Activated CD4-positive, alpha-beta T cell treated with anti-CD3 and anti-CD28 coated beads for 36 hours (primary cell): ENCODE measurements around the gene MAU2. TPM values are rescaled to one million over a fixed set of nuclear protein-coding genes. Genes with fewer than 3 reads are reported as not detected.
A peak's percentile ranks its signal among the peaks of the same experiment; 100 is the strongest.

Experiments used
- ATAC-seq: fragments of 200-7000 bp; cut with Tn5 transposase; one replicate; pipeline ENCODE4 v1.10.0; 2021; ENCODE audit warnings: mild to moderate bottlenecking, moderate library complexity
- CTCF ChIA-PET: fragments of 350-600 bp; sonication (Branson Sonifier 250); formaldehyde crosslinking; loops from one replicate; lab custom pipeline; 2021; ENCODE audit warnings: antibody characterized with exemption; lab: Charles Lee
- POLR2A ChIA-PET: fragments of 350-600 bp; sonication (Branson Sonifier 250); formaldehyde crosslinking; loops from one replicate; lab custom pipeline; 2021; ENCODE audit warnings: antibody characterized with exemption, inconsistent platforms; lab: Charles Lee
- DNase-seq: peaks from one replicate; pipeline ENCODE4 v3.0.0-alpha.2; 2020
- H3K27ac Mint-ChIP-seq: one replicate; pipeline ENCODE4 v1.8.0; 2021; ENCODE audit warnings: mixed read lengths
- H3K27me3 Mint-ChIP-seq: one replicate; pipeline ENCODE4 v1.8.0; 2021; ENCODE audit warnings: mixed read lengths
- H3K36me3 Mint-ChIP-seq: one replicate; pipeline ENCODE4 v1.8.0; 2021; ENCODE audit warnings: low read depth, mixed read lengths
- H3K4me1 Mint-ChIP-seq: one replicate; pipeline ENCODE4 v1.8.0; 2021; ENCODE audit warnings: mixed read lengths
- H3K4me3 Mint-ChIP-seq: one replicate; pipeline ENCODE4 v1.8.0; 2021; ENCODE audit warnings: mild to moderate bottlenecking, moderate library complexity, mixed read lengths
- H3K9me3 Mint-ChIP-seq: one replicate; pipeline ENCODE4 v1.8.0; 2021; ENCODE audit warnings: low read depth, mixed read lengths
- intact Hi-C, 2 experiments: fragments of 100-400 bp; cut with DNase I in 1 of 2; cut with micrococcal nuclease in 1 of 2; formaldehyde crosslinking; loops; one replicate each; pipeline versions ENCODE4 v1.14.2 to v1.15.1; 2022 to 2024; cut with DNase I, micrococcal nuclease
- total RNA-seq, 2 experiments: library from RNA; stranded (reverse); gene quantifications; one replicate each; pipeline ENCODE4 v1.2.3, GENCODE V29; 2021

Gene MAU2
- total RNA-seq, 2 experiments from 2014 or later = 33.3 to 45.7 TPM

DNA sequence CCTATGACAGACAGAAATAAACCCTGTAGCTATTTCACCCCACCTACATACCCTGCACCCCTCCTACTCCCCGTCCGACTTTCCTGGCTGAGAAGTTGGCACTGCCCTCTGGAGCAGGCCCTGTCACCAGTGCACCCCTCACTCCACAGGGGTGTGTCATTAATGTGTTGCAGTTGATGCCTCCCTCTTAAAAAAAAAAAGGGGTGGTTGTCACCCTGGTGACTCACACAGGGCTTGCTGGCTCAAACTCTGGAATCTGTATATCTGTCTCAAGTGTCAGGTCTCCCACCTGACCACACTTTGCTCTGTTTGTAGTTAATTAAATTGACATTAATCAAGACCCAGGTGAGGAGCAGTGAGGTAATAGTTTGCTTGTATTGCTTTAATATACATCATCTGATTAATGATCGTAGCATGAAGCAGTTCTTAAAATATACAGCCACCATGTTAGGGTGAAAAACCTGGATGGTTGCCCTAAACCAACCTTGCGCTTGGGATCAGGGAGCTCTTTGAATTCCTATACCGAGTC, 82.8 kb downstream of the MAU2 start:
- Mint-ChIP-seq H3K27ac (peak overlapping the region; percentile 73), H3K9me3 (no peaks in the 10 kb centered on the region), H3K27me3 (no peaks in the 10 kb centered on the region), H3K4me1 (peaks cover 61% of the 10 kb centered on the region), H3K36me3 (peaks cover 8% of the 10 kb centered on the region), H3K4me3 (no peak overlapping the region)
- CTCF ChIA-PET = interaction anchor here (0.6 kb wide), 1 partner anchor 39 kb away, joined by 3 read pairs; no protein-coding TSS in a partner anchor
- DNase-seq (peak; percentile 39), ATAC-seq (peak; percentile 16)
- intact Hi-C loops = no loop called here
- POLR2A ChIA-PET = interaction anchor here (0.6 kb wide), 1 partner anchor 17 kb away, joined by 4 read pairs; no protein-coding TSS in a partner anchor

DNA sequence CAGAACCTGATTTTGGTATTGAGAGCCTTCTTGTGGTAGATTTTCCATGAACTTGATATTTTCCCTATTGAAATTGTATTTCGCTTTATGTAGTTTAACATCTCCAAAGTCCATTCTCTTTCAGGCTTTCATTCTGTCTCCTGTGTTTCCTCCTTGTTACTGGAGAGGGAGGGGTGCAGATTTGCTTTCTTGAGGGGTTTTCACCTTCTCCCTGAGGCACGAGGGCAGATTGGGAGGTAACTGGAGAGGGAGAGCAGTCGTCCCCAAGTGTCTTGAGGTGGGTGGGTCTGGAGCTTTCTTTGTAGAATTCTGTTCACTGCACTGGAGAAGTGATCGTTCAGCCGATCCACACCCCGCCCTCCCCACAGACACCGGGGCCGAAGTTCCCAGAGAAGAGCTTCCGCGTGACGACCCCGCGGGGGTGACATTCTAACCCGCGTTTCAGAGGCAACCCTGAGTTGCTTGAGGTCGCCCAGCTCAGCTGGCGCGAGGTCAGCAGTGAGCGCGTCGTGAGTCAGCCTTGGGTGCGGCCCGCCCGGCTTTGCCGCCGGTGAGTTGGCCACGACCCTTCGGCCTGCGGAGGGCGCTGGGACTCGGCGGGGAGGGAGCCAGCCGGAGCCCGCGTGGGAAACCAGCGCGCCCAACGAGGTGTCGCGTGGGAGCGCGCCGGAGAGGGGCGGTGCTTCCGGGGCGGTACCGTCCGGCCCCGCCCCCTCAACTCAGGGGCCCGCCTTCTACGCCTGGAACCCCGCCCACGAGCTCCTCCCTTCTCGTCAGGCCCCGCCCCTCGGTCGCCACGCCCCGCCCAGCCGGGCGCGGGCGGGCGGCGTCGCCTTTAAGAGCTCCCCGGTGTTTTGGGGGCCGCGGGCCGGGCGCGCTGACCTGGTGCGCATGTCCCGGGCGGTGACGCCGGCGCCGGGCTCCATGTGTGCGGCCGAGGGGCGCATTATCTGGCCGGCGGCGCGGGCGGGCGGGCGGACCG, 84.5 kb downstream of the MAU2 start, which contains the start of gene GATAD2A:
TSS of gene GATAD2A (plus strand) at position 797 of the 982 bp plus-strand sequence. CDS start 59,671 bp downstream, outside the sequence.
- Mint-ChIP-seq H3K9me3 (no peaks in the 10 kb centered on the region), H3K4me3 (peak within 1 kb of the TSS; percentile 91), H3K36me3 (peaks cover 11% of the 10 kb centered on the region), H3K4me1 (peaks cover 69% of the 10 kb centered on the region), H3K27me3 (no peaks in the 10 kb centered on the region), H3K27ac (peak within 1 kb of the TSS; percentile 95)
- CTCF ChIA-PET = interaction anchor here (0.5 to 2.2 kb wide), 9 partner anchors 10 to 215 kb away, joined by 3 to 16 read pairs (median 4); no protein-coding TSS in a partner anchor
- intact Hi-C loops = loop anchor here (1.0 to 5.0 kb wide), 12 partner anchors 20 to 768 kb away; partner anchors contain the start of genes ATP13A1 (in 1 of the 2), BORCS8 (in 1 of the 2), KLHL26 (in 1 of the 2) and MAU2 (in 1 of the 2)
- DNase-seq (peak; percentile 96), ATAC-seq (peak; percentile 74)
- POLR2A ChIA-PET = interaction anchor here (0.5 to 1.5 kb wide), 11 partner anchors 8 to 231 kb away, joined by 3 to 14 read pairs (median 4); no protein-coding TSS in a partner anchor

DNA sequence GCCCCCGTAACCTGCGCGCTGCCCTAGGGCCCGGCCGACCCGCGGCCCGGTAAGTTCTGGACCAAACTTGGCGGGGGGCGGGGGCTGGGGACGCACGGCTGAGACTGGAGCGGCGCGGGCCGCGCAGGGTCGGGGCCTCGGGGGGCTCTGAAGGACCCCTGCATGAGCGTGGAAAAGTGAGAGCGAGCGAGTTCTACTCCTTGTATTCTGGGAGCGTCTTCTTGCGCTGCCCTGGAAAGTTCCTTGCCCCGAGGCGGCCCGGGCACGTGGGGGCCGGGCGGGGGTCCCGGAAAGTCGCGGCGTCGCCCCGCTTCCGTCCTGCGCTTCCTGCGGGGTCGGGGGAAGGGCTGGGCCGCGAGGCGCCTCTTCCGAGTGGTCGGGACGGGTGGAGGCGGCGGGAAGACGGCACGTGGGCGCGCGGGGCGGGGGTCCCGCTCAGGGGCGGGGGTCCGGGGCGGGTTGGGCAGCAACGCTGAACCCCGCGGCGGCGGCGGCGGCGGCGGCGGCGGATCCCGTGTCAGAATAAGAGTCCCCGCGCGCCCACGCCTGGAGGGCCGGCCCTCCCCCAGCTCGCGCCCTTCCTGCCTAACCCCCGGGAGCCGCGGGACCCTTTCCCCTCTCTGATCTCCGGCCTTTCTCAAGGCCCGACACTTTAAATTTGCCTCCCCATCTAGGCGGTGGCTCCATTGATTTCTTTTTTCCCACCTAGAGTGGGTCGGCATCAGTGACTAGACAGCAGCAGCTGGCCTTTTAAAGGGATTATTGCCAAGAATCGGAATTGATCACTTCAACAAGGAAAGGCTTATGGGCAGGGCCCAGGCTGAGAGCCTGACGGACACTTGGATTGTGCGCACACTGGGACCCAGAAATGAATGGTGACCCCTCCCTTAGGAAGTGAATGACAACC, 85.6 kb downstream of the MAU2 start:
- DNase-seq = peak; percentile 80
- Mint-ChIP-seq H3K27ac (peak overlapping the region; percentile 95), H3K4me3 (peak overlapping the region; percentile 91)

DNA sequence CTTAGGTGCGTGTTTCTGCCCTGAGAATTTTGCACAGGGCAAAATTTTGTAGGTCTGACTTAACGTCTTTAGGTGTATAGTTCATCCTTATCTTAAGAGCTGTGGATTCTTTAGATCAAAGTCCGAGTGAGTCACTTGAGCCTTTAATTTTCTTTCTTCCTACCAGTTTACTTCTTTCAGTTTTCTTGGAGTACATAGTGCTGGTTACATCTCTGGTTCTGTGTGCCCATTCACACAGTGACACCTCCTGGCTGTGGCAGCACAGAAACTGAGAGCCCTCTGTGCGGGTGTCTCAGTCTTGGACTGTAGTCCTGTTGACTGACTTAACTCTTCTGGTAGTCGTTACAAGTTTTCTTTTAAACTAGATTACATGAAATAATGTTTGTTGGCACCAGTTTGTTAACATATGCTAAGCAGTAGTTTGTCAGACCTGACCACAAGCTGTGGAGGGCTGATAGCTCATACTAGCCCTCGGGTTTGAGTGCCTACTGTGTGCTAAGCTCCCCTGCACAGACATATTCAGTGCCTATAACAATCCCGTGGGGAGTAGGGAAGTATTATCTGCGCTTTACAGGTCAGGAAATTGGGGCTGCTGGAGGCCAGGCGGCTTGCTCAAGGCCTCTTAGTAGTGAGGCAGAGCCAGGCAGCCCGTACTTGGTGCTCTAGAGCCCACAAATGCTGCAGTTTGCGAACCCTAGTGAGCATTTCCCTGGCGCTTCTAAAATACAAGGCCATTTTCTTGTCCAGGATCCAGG, 86.4 kb downstream of the MAU2 start:
- Mint-ChIP-seq H3K4me3 (peak overlapping the region; percentile 91), H3K27ac (peak overlapping the region; percentile 95), H3K36me3 (peaks cover 11% of the 10 kb centered on the region), H3K4me1 (peaks cover 77% of the 10 kb centered on the region), H3K27me3 (no peaks in the 10 kb centered on the region), H3K9me3 (no peaks in the 10 kb centered on the region)
- ATAC-seq (peak; percentile 52), DNase-seq (peak; percentile 72)
- CTCF ChIA-PET = interaction anchor here (0.5 to 1.7 kb wide), 10 partner anchors 10 to 906 kb away, joined by 3 to 7 read pairs (median 4); no protein-coding TSS in a partner anchor
- intact Hi-C loops = loop anchor here (1.0 to 5.0 kb wide), 5 partner anchors 38 to 770 kb away; partner anchors contain the start of genes ATP13A1 (in 1 of the 2) and KLHL26 (in 1 of the 2)
- POLR2A ChIA-PET = interaction anchor here (0.6 to 1.1 kb wide), 3 partner anchors 21 to 1716 kb away, joined by 3 to 6 read pairs (median 5); partner anchors contain the start of genes COPE and DDX49

More for the DNA sequence above, 85.6 kb downstream of the MAU2 start:
- no peaks in the 10 kb centered on the region for H3K27me3 Mint-ChIP-seq
- H3K4me1 Mint-ChIP-seq = peaks cover 75% of the 10 kb centered on the region
- intact Hi-C loops = loop anchor here (1.0 to 5.0 kb wide), 13 partner anchors 21 to 769 kb away; partner anchors contain the start of genes ATP13A1 (in 1 of the 2), BORCS8 (in 1 of the 2), KLHL26 (in 1 of the 2) and MAU2 (in 1 of the 2)
- ChIA-PET CTCF (interaction anchor here (0.5 to 2.2 kb wide), 16 partner anchors 11 to 907 kb away, joined by 3 to 16 read pairs (median 4); no protein-coding TSS in a partner anchor), POLR2A (interaction anchor here (0.6 to 1.5 kb wide), 10 partner anchors 9 to 487 kb away, joined by 3 to 14 read pairs (median 4); partner anchors contain the start of genes COPE and DDX49)
- no peaks in the 10 kb centered on the region for H3K9me3 Mint-ChIP-seq
- H3K36me3 Mint-ChIP-seq = peaks cover 11% of the 10 kb centered on the region
- no peak for ATAC-seq

- intact Hi-C loops = loop anchor here (2.0 to 5.0 kb wide), 4 partner anchors 37 to 770 kb away; partner anchors contain the start of genes ATP13A1 (in 1 of the 2) and KLHL26 (in 1 of the 2)
- H3K27me3 Mint-ChIP-seq = no peaks in the 10 kb centered on the region
- peak overlapping the region; percentile 91 for H3K4me3 Mint-ChIP-seq
- DNase-seq (no peak), ATAC-seq (no peak)
- peaks cover 80% of the 10 kb centered on the region for H3K4me1 Mint-ChIP-seq
- POLR2A ChIA-PET = interaction anchor here (0.6 kb wide), 1 partner anchor 1716 kb away, joined by 6 read pairs; no protein-coding TSS in a partner anchor
- no peaks in the 10 kb centered on the region for H3K9me3 Mint-ChIP-seq
- H3K36me3 Mint-ChIP-seq = peaks cover 13% of the 10 kb centered on the region
- no peak overlapping the region for H3K27ac Mint-ChIP-seq
- CTCF ChIA-PET = interaction anchor here (0.6 to 1.7 kb wide), 6 partner anchors 9 to 906 kb away, joined by 3 to 6 read pairs (median 4); no protein-coding TSS in a partner anchor
These were observed 87.0 kb downstream of the MAU2 start for GRCh38 chr19:19407633-19407930.

Other genes starting within 250 kb of the MAU2 start
- gene TMEM161A, start 182.4 kb upstream of the MAU2 start, total RNA-seq = 10 to 100 TPM; 26.8 to 31.9 TPM
- 1 to 10 TPM; 1.9 to 2.1 TPM for gene MEF2B, start 150.6 kb upstream of the MAU2 start, total RNA-seq
- 10 to 100 TPM; 19.5 to 25.3 TPM for gene BORCS8, start 128.7 kb upstream of the MAU2 start, total RNA-seq
- gene RFXANK, start 128.6 kb upstream of the MAU2 start, total RNA-seq = 10 to 100 TPM; 56.2 to 68.5 TPM
- 10 to 100 TPM; 34.7 to 46.6 TPM for gene NR2C2AP, start 117.4 kb upstream of the MAU2 start, total RNA-seq
- not detected for gene NCAN, start 108.9 kb upstream of the MAU2 start, total RNA-seq
- gene TM6SF2, start 47.5 kb upstream of the MAU2 start, total RNA-seq = not detected
- gene SUGP1, start 320 bp upstream of the MAU2 start, total RNA-seq = 10 to 100 TPM; 49.4 to 62.0 TPM
- gene GATAD2A, start 84.8 kb downstream of the MAU2 start, total RNA-seq = 100 to 1,000 TPM; 123 to 139 TPM
- 1 to 10 TPM; 3.8 to 4.4 TPM for gene TSSK6, start 194.7 kb downstream of the MAU2 start, total RNA-seq
- 100 to 1,000 TPM; 310 to 323 TPM for gene NDUFA13, start 195.4 kb downstream of the MAU2 start, total RNA-seq
- 10 to 100 TPM; 10.7 to 11.4 TPM for gene YJEFN3, start 208.1 kb downstream of the MAU2 start, total RNA-seq
- gene CILP2, start 217.4 kb downstream of the MAU2 start, total RNA-seq = under 1 TPM; 0.19 to 0.27 TPM